Esophagus squamous epithelium (tissue), 5 donors: ENCODE data around the gene PPP2R1B. TPM values are rescaled to one million over a fixed set of nuclear protein-coding genes. Genes with fewer than 3 reads are reported as not detected.

Experiments used
- DNase-seq: peaks from one replicate; lab custom pipeline; 2025; lab: John Stamatoyannopoulos, UW
- H3K27ac ChIP-seq, 4 donors: fragments of 200-600 bp; sonication (generic); one replicate each; pipeline ENCODE4 v1.5.1; 2016 to 2019; ENCODE audit warnings: mild to moderate bottlenecking in 1 of 4
- H3K27me3 ChIP-seq, 4 donors: fragments of 200-600 bp; sonication (generic); 1 replicate in 3 of 4; 2 replicates in 1 of 4; pipeline versions ENCODE4 v1.5.1 to v1.6.0; 2017 to 2021; ENCODE audit warnings: antibody characterized with exemption in 1 of 4
- H3K36me3 ChIP-seq, 3 donors: fragments of 200-600 bp; sonication (generic); one replicate each; pipeline ENCODE4 v1.5.1; 2016 to 2019
- H3K4me1 ChIP-seq, 3 donors: fragments of 200-600 bp; sonication (generic); one replicate each; pipeline ENCODE4 v1.5.1; 2017 to 2019
- H3K4me3 ChIP-seq, 4 donors: fragments of 200-600 bp; sonication (generic); 1 replicate in 3 of 4; 2 replicates in 1 of 4; pipeline ENCODE4 v1.5.1; 2016 to 2019; ENCODE audit warnings: mild to moderate bottlenecking in 2 of 4, moderate library complexity in 1 of 4
- H3K9me3 ChIP-seq, 3 donors: fragments of 200-600 bp; sonication (generic); one replicate each; pipeline ENCODE4 v1.5.1; 2016 to 2019
- CTCF ChIP-seq, 6 experiments: fragments of 450-650 bp in 4 of 6; fragments of 200-600 bp in 2 of 6; sonication (generic) in 2 of 6; IDR thresholded peaks; one replicate each; pipeline ENCODE4 v1.5.1; 2016 to 2019; ENCODE audit warnings: antibody characterized with exemption in 6 of 6, mild to moderate bottlenecking in 4 of 6, moderate library complexity in 4 of 6
- POLR2A ChIP-seq, 4 donors: fragments of 450-650 bp; IDR thresholded peaks; one replicate each; pipeline ENCODE4 v1.6.1; 2017; ENCODE audit warnings: antibody characterized with exemption in 4 of 4, mild to moderate bottlenecking in 4 of 4, moderate library complexity in 3 of 4
- WGBS, 2 donors: methylation state at CpG; one replicate each; pipeline ENCODE4 v1.1.5; 2018; 5-methylcytosine and 5-hydroxymethylcytosine counted together
- intact Hi-C: fragments of 100-400 bp; cut with DNase I; formaldehyde crosslinking; loops from one replicate; pipeline ENCODE4 v1.15.0; 2022
- total RNA-seq, 4 donors: library from RNA; depleted of rRNA; stranded (reverse); fragments of >200 nt; gene quantifications; one replicate each; pipeline ENCODE4 v1.1.0, GENCODE V29; 2016
- donor health status: DM: yes; HTN: yes; CAD: no.

Gene PPP2R1B
- total RNA-seq, 4 donors from 2014 or later, result 17.6 to 39.7 (median 27.7) TPM

DNA sequence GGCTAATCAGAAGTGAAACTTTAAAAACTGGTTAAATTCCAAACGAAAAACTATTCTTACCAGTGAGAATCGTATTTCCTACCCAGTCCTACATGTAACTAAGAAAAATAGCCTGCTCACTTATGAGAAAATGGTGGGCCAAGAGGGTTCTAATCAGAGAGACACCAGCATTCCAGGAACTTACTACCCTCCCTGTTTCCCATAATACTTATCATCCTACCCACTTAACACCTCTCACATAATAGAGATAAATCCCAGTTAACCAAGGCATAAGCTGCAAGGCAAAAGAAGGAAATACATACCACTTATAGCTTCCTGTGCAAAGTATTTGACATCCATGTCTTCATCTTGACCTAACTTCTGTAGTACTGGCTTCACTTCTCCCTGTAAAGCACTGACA lies 24.4 kb downstream of the PPP2R1B start:
- H3K27me3 ChIP-seq, result no peaks in the 10 kb centered on the region
- WGBS, 2 donors, result 82 to 87% methylated on average over 2 of the region's 2 CpGs
- H3K4me1 ChIP-seq, result peaks cover 8 to 39% (median 24%) of the 10 kb centered on the region in 3 donors
- intact Hi-C loops, result no loop called here
- peaks cover 0 to 87% (median 9%) of the 10 kb centered on the region in 3 donors for H3K36me3 ChIP-seq
- no peaks in the 10 kb centered on the region for H3K9me3 ChIP-seq
- no peak overlapping the region for H3K27ac ChIP-seq
- TF ChIP-seq POLR2A (IDR thresholded peaks at IDR 0.05) (no peak), CTCF (IDR thresholded peaks at IDR 0.05) (no peak)
- no peak for DNase-seq
- no peak overlapping the region for H3K4me3 ChIP-seq

GRCh38 chr11:111739299-111739698 lies 26.9 kb downstream of the PPP2R1B start:
- H3K4me3 ChIP-seq, result no peak overlapping the region
- DNase-seq, result no peak

DNA sequence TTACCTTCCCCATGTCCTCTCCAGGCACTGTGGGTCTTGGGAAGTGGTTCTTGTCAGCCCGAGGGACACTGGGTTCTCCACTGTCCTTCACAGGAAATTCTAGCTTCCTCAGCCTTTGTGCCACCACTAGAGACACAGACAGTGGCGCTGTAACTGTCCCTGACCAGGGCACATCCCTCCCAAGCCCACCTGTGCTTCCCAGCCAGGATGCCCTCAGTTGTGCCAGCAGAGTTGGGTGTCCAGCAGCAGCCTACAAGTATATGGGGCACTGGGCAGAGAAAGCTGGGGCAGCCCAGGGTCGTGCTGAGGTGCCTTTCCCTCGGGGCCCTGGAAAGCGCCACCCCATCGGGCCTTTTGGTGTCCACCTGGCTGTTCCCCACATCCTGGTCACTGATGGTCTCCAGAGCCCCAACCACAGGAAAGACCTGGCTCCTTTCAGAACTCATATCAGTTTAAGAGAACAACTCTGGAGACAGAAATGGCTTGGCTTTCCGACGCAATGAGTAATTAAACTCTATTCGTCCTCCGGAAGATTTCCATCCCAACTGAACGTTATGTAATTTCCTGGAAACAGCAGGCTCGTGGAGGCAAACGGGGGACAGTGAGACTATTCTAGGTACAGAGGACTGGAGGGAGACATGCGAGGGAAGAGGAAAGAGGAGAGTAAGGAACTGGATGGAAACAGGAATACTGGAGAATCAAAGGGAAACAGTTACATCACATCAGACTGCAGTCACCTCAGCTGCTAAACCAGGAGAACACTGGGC lies 28.6 kb downstream of the PPP2R1B start:
- intact Hi-C loops, result no loop called here
- Histone ChIP-seq H3K4me3 (no peak overlapping the region), H3K4me1 (peaks cover 45 to 67% (median 63%) of the 10 kb centered on the region in 3 donors), H3K36me3 (peaks cover 0 to 46% (median 9%) of the 10 kb centered on the region in 3 donors), H3K9me3 (no peaks in the 10 kb centered on the region), H3K27me3 (no peaks in the 10 kb centered on the region), H3K27ac (peak overlapping the region; percentile 85 to 98 (median 92))
- WGBS, 2 donors, result 38 to 53% methylated on average over 10 of the region's 14 CpGs
- no peak for TF ChIP-seq POLR2A (IDR thresholded peaks at IDR 0.05)
- no peak for TF ChIP-seq CTCF (IDR thresholded peaks at IDR 0.05)
- DNase-seq, result no peak

More at GRCh38 chr11:111739299-111739698, 26.9 kb downstream of the PPP2R1B start:
- Histone ChIP-seq H3K27ac (peak overlapping the region in 2 of 4 donors; percentile 94 to 98), H3K4me1 (peaks cover 31 to 50% (median 46%) of the 10 kb centered on the region in 3 donors), H3K36me3 (peaks cover 0 to 63% (median 9%) of the 10 kb centered on the region in 3 donors), H3K9me3 (no peaks in the 10 kb centered on the region), H3K27me3 (no peaks in the 10 kb centered on the region)
- intact Hi-C loops, result no loop called here
- 85 to 94% methylated on average over 2 of the region's 2 CpGs for WGBS, 2 donors
- TF ChIP-seq CTCF (IDR thresholded peaks at IDR 0.05) (no peak), POLR2A (IDR thresholded peaks at IDR 0.05) (no peak)

GRCh38 chr11:111736621-111737443 lies 29.4 kb downstream of the PPP2R1B start:
- intact Hi-C loops, result no loop called here
- TF ChIP-seq CTCF (IDR thresholded peaks at IDR 0.05), result no peak
- TF ChIP-seq POLR2A (IDR thresholded peaks at IDR 0.05), result no peak
- Histone ChIP-seq H3K4me3 (no peak overlapping the region), H3K4me1 (peaks cover 47 to 75% (median 71%) of the 10 kb centered on the region in 3 donors), H3K27ac (peak overlapping the region; percentile 85 to 98 (median 92)), H3K36me3 (peaks cover 0 to 38% (median 5%) of the 10 kb centered on the region in 3 donors), H3K9me3 (no peaks in the 10 kb centered on the region), H3K27me3 (no peaks in the 10 kb centered on the region)
- no peak for DNase-seq
- 51 to 58% methylated on average over 8 to 12 of the region's 15 CpGs for WGBS, 2 donors
